Omental fat pad (tissue), 4 donors: ENCODE data around the gene KLHL26. TPM values are rescaled to one million over a fixed set of nuclear protein-coding genes. Genes with fewer than 3 reads are reported as not detected.

ENCODE experiments used
- ATAC-seq: fragments of 150-250 bp; one replicate; pipeline ENCODE4 v1.9.1; 2016; ENCODE audit warnings: mild to moderate bottlenecking, moderate library complexity; ENCODE audit not compliant: low FRiP score
- DNase-seq: peaks from one replicate; pipeline ENCODE4 v3.0.0-alpha.2; 2019; ENCODE audit warnings: low spot score
- CTCF ChIP-seq, 3 donors: fragments of 450-650 bp; IDR thresholded peaks; one replicate each; pipeline ENCODE4 v1.5.1; 2016 to 2017; ENCODE audit warnings: antibody characterized with exemption in 3 of 3, mild to moderate bottlenecking in 3 of 3, moderate library complexity in 2 of 3
- total RNA-seq, 4 donors: library from RNA; depleted of rRNA; stranded (reverse); fragments of >200 nt; gene quantifications; one replicate each; pipeline ENCODE4 v1.1.0, GENCODE V29; 2016

Gene KLHL26
- total RNA-seq, 4 donors from 2014 or later, result 6.3 to 17.8 (median 11.6) TPM

- no peak for TF ChIP-seq CTCF (IDR thresholded peaks at IDR 0.05)
- ATAC-seq (no peak), DNase-seq (no peak)
These were observed 67.2 kb downstream of the KLHL26 start for GRCh38 chr19:18704054-18704453.

GRCh38 chr19:18704971-18705370, 68.1 kb downstream of the KLHL26 start:
- no peak for DNase-seq
- ATAC-seq, result no peak
- TF ChIP-seq CTCF (IDR thresholded peaks at IDR 0.05), result no peak

- no peak for TF ChIP-seq CTCF (IDR thresholded peaks at IDR 0.05)
- no peak for DNase-seq
- no peak for ATAC-seq
These were observed 71.8 kb downstream of the KLHL26 start for GRCh38 chr19:18708452-18709231.

GRCh38 chr19:18709546-18709945, 72.7 kb downstream of the KLHL26 start:
- DNase-seq (no peak), ATAC-seq (no peak)
- no peak for TF ChIP-seq CTCF (IDR thresholded peaks at IDR 0.05)

GRCh38 chr19:18710186-18710585, 73.4 kb downstream of the KLHL26 start:
- no peak for TF ChIP-seq CTCF (IDR thresholded peaks at IDR 0.05)
- no peak for ATAC-seq
- no peak for DNase-seq

GRCh38 chr19:18710996-18711751, 74.3 kb downstream of the KLHL26 start:
- no peak for TF ChIP-seq CTCF (IDR thresholded peaks at IDR 0.05)
- ATAC-seq (peak; percentile 79), DNase-seq (no peak)
